ENCODE results near the gene MESD.

MESD gene

DNA sequence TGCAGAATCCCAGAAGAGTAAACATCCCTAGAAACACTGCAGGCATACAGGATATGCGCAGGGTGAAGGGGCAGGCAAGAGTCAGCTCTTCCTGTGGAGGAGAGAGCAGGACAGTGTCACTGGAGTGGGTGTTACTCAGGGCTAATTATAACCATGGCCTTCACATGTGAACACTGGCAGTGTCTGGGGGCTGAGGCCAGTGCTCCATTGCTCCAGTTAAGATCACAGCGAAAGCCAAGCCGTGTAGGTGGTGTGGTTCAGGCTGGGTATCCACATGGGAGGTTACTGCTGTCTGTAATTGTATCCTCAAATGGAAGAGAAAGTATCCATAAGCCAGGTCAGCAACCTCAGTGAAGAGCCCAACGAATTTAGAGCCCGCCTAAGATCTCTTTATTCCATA, 84.6 kb downstream of the MESD start:
- no peak for DNase-seq (ENCODE audit: low spot score)

DNA sequence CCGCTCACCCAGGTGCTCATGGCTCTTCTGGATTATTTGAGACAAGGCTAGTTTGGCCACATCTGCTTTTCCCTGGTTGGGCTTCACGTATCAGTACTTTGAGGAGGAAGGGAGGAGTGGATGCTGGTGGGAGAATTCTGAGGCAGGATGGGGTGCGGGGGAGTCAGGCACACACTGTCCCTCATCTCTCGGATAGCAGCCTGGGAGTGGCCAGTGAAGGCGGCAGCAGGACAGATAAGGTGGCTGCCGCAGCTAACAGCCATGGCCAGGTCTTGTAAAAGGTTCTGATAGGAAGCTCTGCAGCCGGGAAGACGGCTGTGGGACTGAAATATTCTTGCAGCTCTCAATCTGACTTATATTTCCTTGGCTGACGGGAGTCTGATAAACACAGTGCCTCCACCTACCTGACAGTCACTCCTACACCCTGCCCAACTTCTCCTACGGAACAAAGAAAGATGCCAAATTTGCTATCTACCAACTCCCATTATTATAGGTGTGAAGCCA, 87.3 kb downstream of the MESD start:
- DNase-seq (ENCODE audit: low spot score): no peak

DNA sequence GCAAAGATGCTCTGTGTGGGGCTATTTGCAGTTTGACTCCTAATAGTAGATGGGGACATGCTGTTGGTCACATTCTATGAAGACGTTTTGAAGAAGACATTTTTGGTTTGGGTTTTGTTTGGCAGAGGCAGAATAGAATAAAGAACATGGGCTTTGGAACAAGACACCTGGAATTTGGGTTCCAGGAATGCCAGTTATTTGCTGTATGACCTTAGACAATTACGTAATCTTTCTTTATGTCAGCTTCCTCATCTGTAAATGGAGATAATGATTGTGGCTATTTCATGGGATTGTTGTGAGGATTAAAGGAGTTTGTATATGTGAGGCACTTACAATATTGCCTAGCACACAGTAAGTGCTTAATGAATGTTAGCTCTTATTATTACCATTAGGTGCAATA, 91.6 kb downstream of the MESD start:
- DNase-seq (ENCODE audit: low spot score): no peak
